Motor neuron (in vitro differentiated cells): ENCODE results near the gene YPEL2. TPM values are rescaled to one million over a fixed set of nuclear protein-coding genes. Genes with fewer than 3 reads are reported as not detected.

ENCODE experiments used
- ATAC-seq, 8 experiments: fragments of 200-7000 bp; cut with Tn5 transposase; replicated peaks in 6 of 8; 2 replicates each; pipeline ENCODE4 v1.8.0; 2021; ENCODE audit warnings: mild to moderate bottlenecking in 8 of 8, moderate library complexity in 8 of 8
- H3K27ac ChIP-seq, 2 donors: fragments of 250-450 bp; sonication (Bioruptor Pico); 2 replicates each; pipeline ENCODE4 v1.9.0; 2021; ENCODE audit warnings: antibody characterized with exemption in 2 of 2, mild to moderate bottlenecking in 2 of 2, moderate library complexity in 1 of 2
- H3K4me1 ChIP-seq, 2 donors: fragments of 250-450 bp; sonication (Bioruptor Pico); replicated peaks in 1 of 2; 2 replicates each; pipeline ENCODE4 v1.6.1; 2021; ENCODE audit warnings: antibody characterized with exemption in 2 of 2, mild to moderate bottlenecking in 2 of 2, moderate library complexity in 1 of 2
- H3K4me3 ChIP-seq, 5 donors: fragments of 250-450 bp; sonication (Bioruptor Pico); 2 replicates each; pipeline ENCODE4 v1.9.0; 2021; ENCODE audit warnings: antibody characterized with exemption in 5 of 5, mild to moderate bottlenecking in 5 of 5, moderate library complexity in 4 of 5
- WGBS, 10 experiments: fragments of 450-650 bp; shearing (Covaris generic); methylation state at CpG; one replicate each; pipeline ENCODE4 v1.0.0; 2022; 5-methylcytosine and 5-hydroxymethylcytosine counted together
- in situ Hi-C, 9 experiments: fragments of 400-800 bp; cut with MboI; loops; one replicate each; pipeline ENCODE4 v1.15.0; 2021; ENCODE audit warnings: low sequenced_read_pairs in 9 of 9, low pct_unique_long_range_greater_than_20kb in 2 of 9; ENCODE audit not compliant: unreplicated experiment in 9 of 9
- total RNA-seq, 8 experiments: library from RNA; unstranded; fragments of 300-600 nt; gene quantifications; 2 replicates each; pipeline versions ENCODE4 v1.2.3 to v1.2.4, GENCODE V29; 2022

YPEL2 gene
- total RNA-seq, 8 experiments from 2014 or later: 2.6 to 14.0 (median 5.2) TPM

DNA sequence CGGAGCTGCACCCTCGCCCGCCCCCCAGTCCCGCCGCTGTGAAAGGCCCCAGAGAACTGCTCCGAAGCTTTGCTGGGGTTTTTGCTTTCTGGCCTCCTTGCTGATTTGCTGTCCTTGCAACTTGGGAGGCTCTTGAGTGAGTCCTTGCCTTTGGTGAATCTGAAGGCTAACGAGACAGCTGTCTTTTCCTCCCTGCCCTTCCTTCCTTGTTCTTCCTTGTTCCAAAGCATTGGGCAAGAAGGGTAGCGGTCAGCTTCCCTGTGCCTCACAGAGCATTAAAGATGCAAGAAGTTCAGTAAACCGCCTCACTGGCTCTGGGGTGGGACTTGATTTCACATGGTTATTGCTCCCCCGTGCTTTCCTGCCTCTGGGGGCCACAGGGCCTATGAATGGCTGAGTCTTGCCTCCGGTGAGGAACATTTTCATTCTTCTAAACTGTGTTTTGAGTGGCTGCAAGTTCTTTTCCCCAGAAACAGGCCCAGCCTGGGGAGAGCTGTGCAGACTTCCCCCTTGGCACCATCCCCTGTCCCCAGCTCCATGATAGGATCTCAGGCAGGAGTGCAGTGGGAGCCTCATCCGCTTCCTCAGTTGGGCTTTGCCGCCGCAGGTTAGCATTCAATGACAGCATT lies 1.4 kb downstream of the YPEL2 start:
- WGBS, 10 experiments: 0 to 68% (median 60%) methylated on average over 1 to 7 of the region's 14 CpGs
- in situ Hi-C loops: no loop called here
- H3K4me3 ChIP-seq: peak overlapping the region; percentile 71 to 88 (median 77)
- ATAC-seq: peak in 2 of 8 experiments; percentile 0 to 4
- H3K27ac ChIP-seq: no peak overlapping the region
- H3K4me1 ChIP-seq: peaks cover 12 to 22% of the 10 kb centered on the region in 2 donors

DNA sequence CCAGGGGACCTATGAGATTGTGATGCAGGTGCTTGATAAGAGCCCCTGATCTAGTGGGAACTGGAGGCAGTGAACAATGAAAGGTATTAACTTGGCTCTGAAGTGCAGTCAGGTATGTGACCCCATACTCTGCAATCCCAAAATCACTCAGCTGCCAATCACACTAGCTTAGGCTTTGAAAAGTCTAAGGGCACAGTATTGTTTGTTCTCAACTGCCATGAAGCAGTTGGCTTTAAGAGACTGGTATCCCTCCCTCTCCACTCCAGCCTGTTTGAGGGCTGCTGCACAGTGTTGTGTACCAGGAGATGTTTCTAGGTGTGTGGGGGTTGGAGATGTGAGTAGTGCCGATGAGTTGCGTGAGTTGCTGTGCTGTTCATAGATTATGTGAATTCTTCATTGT lies 2.4 kb downstream of the YPEL2 start:
- H3K4me3 ChIP-seq: no peak overlapping the region
- in situ Hi-C loops: no loop called here
- H3K27ac ChIP-seq: no peak overlapping the region
- peaks cover 12 to 22% of the 10 kb centered on the region in 2 donors for H3K4me1 ChIP-seq
- 80 to 100% (median 100%) methylated on average over 1 to 2 of the region's 2 CpGs; no CpG with 5 or more reads in 5 of the 10 experiments for WGBS, 10 experiments
- ATAC-seq: no peak

DNA sequence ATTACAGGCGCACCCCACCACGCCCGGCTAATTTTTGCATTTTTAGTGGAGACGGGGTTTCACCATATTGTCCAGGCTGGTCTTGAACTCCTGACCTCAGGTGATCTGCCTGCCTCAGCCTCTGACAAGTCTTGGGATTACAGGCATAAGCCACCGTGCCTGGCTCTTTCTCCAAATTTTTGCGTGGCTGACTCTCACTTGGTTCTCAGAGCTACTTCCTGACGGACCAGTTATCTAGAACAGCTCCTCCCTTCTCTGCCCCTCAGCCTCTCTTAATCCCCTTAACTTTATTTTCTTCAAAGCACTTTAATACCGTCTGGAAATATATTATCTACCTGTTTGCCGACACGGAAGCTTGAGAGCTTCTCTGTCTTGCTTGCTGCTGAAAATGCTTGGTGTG lies 4.2 kb downstream of the YPEL2 start:
- Histone ChIP-seq H3K27ac (no peak overlapping the region), H3K4me3 (no peak overlapping the region), H3K4me1 (peaks cover under 1 to 7% of the 10 kb centered on the region in 2 donors)
- no peak for ATAC-seq
- 55 to 100% (median 92%) methylated on average over 2 to 9 of the region's 10 CpGs; no CpG with 5 or more reads in 1 of the 10 experiments for WGBS, 10 experiments
- in situ Hi-C loops: no loop called here

DNA sequence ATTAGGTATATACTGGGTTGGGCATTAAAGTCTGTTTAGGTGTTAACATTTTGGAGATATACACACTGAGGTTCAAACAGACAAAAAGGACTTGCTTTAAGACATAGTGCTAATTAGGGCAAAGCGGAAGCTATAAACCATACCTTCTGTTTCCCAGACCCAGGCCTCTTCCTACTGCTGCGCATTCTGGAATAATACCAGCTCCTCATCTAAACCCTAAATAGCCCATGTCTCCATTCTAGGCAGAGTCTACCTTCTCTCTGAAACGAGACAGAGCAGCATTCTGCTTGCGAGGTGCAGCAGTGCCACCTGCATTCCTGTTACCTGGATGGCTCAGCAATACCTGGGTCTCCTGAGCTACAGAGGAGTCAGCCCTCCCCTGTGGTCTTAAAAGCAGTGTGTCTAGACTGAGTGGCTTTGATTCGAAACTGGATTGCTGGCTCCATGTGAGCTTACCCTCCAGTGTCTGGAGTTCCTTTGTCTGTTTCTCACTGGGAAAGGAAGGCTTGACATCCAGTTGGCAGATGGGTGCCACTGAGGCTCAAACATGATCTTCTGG lies 6.4 kb downstream of the YPEL2 start:
- in situ Hi-C loops: no loop called here
- H3K27ac ChIP-seq: no peak overlapping the region
- WGBS, 10 experiments: 82 to 100% (median 93%) methylated on average over 1 to 5 of the region's 5 CpGs; no CpG with 5 or more reads in 3 of the 10 experiments
- ATAC-seq: no peak
- no peak overlapping the region for H3K4me3 ChIP-seq
- H3K4me1 ChIP-seq: peaks cover 0 to 3% of the 10 kb centered on the region in 2 donors

DNA sequence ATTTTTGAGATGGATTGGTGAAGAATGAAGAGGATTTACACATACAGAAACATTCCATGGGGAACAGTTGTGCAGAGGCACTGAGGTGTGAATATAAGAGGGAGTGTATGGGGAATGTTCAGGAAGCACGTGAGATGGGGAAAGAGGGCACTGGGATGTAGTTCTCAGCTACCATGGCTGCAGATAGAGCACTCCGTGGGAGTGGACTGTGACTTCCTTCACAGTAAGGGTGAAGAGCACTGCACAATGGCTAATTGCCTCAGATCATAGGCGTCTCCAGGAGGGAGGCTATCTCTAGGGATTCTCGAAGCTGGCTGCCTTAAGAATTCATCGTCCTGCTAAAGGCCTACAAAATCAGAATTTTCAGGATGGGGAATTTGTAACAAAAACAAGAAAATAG lies 7.0 kb downstream of the YPEL2 start:
- in situ Hi-C loops: no loop called here
- WGBS, 10 experiments: 50 to 100% (median 87%) methylated on average over 1 to 5 of the region's 5 CpGs; no CpG with 5 or more reads in 3 of the 10 experiments
- Histone ChIP-seq H3K4me1 (no peaks in the 10 kb centered on the region), H3K27ac (no peak overlapping the region), H3K4me3 (no peak overlapping the region)
- ATAC-seq: no peak

DNA sequence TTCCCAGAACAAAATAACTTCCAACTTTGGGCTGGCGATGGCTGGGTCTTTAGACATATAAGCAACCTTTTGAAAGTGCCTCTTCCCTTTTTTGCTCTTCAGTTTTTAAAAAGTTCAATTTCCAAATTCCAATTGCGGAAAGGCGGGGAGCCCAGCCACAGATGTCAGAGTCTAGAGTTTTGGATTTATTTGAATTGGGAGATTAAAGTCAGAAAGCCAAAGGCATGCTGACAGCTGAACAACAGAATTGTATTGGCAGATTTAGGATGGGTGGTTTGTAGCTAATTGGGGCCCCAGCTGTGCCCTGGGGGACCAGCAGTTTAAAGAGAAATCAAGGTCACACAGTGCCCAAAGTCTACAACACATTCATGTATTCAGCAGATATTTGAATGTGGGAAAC lies 10.5 kb downstream of the YPEL2 start:
- Histone ChIP-seq H3K4me1 (no peaks in the 10 kb centered on the region), H3K27ac (no peak overlapping the region), H3K4me3 (no peak overlapping the region)
- in situ Hi-C loops: no loop called here
- 75 to 100% (median 100%) methylated on average over 1 to 3 of the region's 3 CpGs; no CpG with 5 or more reads in 3 of the 10 experiments for WGBS, 10 experiments
- ATAC-seq: no peak

DNA sequence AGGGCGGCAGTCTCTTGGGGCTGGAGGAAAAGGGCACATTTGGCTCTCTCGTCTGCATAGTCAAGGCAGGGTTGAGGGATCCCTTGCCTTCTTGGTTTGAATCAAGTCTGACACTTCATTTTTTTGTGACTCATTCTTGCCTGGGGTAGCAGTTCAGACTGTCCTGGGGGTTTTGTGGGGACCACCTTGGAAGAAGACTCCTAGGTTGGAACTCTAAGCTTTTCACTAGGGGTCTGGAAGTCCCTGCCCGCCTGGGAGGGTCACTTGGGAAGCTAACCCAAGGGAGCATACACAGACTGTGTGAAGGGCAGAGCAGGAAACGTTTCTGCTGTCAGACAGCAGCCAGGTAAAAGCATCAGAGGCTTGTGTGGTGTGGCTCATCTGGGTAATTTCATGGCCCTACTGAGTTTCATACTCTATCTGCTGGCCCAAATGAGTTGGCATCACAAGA lies 11.3 kb downstream of the YPEL2 start:
- in situ Hi-C loops: no loop called here
- Histone ChIP-seq H3K4me1 (no peaks in the 10 kb centered on the region), H3K4me3 (no peak overlapping the region), H3K27ac (no peak overlapping the region)
- WGBS, 10 experiments: 40 to 100% (median 73%) methylated on average over 1 to 3 of the region's 4 CpGs; no CpG with 5 or more reads in 2 of the 10 experiments
- no peak for ATAC-seq

DNA sequence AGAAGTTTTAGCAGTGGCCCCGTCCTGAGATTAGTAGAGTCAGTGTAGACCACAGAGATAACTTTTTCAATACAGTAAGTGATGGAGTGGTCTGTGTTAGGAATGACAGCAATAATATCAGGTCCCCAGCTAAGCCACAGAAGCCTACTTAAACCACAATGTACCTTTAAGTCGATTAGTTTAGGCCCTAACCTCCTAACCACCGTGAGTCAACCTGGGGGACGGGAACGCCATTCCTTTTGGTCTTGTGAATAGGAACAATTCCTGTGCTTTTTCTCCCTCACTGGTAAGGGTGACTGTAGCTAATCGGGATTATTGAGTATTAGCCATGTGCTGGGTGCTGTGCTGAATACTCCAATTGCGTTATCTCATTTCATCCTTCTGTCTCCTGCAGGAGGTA lies 14.0 kb downstream of the YPEL2 start:
- 60 to 100% (median 88%) methylated on average over 1 to 7 of the region's 7 CpGs; no CpG with 5 or more reads in 4 of the 10 experiments for WGBS, 10 experiments
- in situ Hi-C loops: no loop called here
- Histone ChIP-seq H3K27ac (no peak overlapping the region), H3K4me1 (peaks cover 0 to 7% of the 10 kb centered on the region in 2 donors), H3K4me3 (no peak overlapping the region)
- ATAC-seq: no peak

DNA sequence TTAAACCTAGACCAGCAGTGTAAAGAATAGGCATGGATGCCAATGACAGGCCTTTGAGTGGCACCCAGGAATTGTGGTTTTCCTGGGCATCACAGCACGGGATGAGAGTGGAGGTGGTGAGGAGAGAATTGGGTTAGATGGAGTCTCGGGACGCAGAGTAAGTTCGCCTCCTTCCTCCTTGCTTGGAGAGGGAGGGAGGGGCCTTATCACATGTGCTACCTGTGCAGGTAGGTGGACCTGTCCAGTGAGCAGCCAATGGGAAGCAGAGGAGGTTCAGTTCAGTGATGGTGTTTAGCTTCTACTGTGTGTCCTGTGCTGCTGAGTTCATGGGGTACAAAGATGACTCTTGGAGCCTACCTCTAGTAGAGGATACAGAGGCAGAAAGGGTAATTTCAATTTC lies 14.9 kb downstream of the YPEL2 start:
- Histone ChIP-seq H3K27ac (no peak overlapping the region), H3K4me1 (peaks cover 0 to 10% of the 10 kb centered on the region in 2 donors), H3K4me3 (no peak overlapping the region)
- 40 to 100% (median 88%) methylated on average over 1 to 4 of the region's 4 CpGs; no CpG with 5 or more reads in 5 of the 10 experiments for WGBS, 10 experiments
- in situ Hi-C loops: no loop called here
- ATAC-seq: no peak

DNA sequence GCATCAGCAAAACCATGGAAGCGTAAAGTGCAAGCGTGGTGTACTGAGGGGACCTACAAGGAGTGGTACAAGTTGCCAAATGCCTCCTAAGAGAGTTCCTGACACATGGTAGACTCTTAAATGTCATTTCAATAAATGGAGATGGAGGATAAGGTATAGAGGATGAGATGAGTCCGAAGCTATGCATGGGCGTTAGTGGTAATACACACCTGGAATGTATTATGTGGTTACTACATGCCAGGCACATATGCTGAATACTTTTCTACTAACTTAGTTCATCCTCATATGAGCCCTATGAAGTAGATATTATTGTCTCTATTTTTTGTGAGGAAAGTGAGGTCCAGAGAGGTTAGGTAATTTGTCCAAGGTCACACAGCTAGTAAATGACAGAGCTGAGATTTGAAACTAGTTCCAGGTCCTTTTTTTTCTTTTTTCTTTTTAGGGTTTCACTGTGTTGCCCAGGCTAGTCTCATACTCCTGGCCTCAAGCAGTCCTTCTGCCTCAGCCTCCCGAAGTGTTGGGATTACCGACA lies 15.5 kb downstream of the YPEL2 start:
- no peak overlapping the region for H3K27ac ChIP-seq
- no peak overlapping the region for H3K4me3 ChIP-seq
- in situ Hi-C loops: no loop called here
- H3K4me1 ChIP-seq: peaks cover 0 to 10% of the 10 kb centered on the region in 2 donors
- 38 to 100% (median 93%) methylated on average over 2 to 6 of the region's 6 CpGs for WGBS, 10 experiments
- ATAC-seq: no peak

DNA sequence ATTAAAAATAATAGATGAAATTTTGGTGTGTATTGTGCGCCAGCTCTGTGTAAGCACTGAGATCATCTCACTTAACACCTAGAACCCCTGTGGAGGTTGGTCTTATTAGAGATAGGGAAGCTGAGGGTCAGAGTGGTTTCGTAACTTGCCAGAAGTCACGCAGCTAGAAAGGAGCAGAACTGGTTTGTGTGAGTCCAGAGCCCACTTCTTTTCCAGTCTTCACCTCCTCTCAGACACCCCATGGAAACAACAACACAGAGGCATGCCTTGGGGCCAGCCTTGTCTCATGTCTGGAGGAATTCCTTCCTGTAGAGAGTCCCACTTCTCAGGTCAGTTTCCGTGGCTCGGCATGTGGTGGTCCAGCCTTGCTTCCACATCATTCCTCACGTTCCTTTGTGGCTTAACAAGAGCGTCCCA lies 16.5 kb downstream of the YPEL2 start:
- Histone ChIP-seq H3K27ac (no peak overlapping the region), H3K4me3 (no peak overlapping the region), H3K4me1 (peaks cover 0 to 10% of the 10 kb centered on the region in 2 donors)
- no peak for ATAC-seq
- in situ Hi-C loops: no loop called here
- WGBS, 10 experiments: 82 to 100% (median 100%) methylated on average over 1 to 5 of the region's 7 CpGs; no CpG with 5 or more reads in 3 of the 10 experiments

DNA sequence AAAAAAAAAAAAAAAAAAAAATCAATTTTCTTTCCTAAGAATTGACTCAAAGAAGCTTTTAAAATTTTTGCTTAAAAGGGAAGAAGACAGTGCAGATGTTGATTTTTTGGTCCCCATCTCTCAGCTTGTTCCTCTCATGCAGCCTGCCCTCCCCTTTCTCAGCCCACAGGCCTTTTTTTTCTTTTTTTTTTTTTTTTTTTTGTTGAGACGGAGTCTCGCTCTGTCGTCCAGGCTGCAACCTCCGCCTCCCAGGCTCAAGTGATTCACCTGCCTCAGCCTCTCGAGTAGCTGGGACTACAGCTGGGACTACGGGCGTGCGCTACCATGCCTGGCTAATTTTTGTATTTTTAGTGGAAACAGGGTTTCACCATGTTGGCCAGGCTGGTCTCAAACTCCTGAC lies 17.7 kb downstream of the YPEL2 start:
- in situ Hi-C loops: no loop called here
- Histone ChIP-seq H3K4me1 (peaks cover 0 to 10% of the 10 kb centered on the region in 2 donors), H3K27ac (no peak overlapping the region), H3K4me3 (no peak overlapping the region)
- no peak for ATAC-seq
- 68 to 97% (median 88%) methylated on average over 3 to 7 of the region's 8 CpGs; no CpG with 5 or more reads in 3 of the 10 experiments for WGBS, 10 experiments

DNA sequence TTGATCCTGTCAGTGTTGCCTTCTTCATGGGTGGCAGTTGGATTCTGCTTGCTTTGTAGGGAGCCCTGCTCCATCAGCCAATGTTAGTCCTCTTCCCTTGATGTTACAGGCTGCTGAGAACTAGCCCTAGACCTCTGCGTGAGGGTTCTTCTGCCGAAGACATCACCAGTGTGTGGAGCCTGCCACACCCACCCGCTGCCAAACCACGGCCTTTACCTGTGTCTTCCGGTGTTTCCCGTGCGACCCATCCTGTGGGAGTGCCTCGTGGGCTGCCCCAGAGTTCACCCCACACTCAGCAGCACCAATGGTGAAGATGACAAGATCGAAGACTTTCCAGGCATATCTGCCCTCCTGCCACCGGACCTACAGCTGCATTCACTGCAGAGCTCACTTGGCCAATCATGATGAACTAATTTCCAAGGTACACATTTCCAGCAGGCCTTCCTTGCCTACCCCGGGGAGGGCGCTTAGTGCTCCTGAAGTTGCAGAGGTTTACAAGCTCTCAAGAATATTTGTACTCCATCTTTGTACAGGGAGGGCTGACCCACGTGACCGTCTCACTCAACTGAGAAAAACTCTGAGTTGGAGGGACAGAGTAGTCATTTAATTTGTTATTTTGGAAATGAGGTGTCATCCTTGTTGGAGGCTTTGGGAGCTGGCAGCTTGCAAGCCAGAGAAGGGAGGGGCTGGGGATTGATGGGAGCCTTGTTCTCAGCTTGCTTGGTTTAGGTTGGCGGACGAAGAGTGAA lies 21.8 kb downstream of the YPEL2 start:
- Histone ChIP-seq H3K27ac (no peak overlapping the region), H3K4me1 (peaks cover 4 to 10% of the 10 kb centered on the region in 2 donors), H3K4me3 (no peak overlapping the region)
- in situ Hi-C loops: no loop called here
- 71 to 97% (median 90%) methylated on average over 2 to 15 of the region's 16 CpGs; no CpG with 5 or more reads in 3 of the 10 experiments for WGBS, 10 experiments
- no peak for ATAC-seq
